Activated naive CD8-positive, alpha-beta T cell treated with anti-CD3 and anti-CD28 coated beads, Interleukin-2, amount 50 U/mL, for 24 hours (primary cell): ENCODE data around the gene NEMP1.
"Not testable (repeated sequence)": the region's sequence is repeated elsewhere in the genome, so short reads cannot be mapped to it uniquely, and the experiment has no call there.

Experiments
- ATAC-seq: fragments of 150-1000 bp; cut with Tn5 transposase; one replicate; pipeline ENCODE4 v1.10.0; 2021
- DNase-seq: peaks from one replicate; pipeline ENCODE4 v3.0.0; 2021
- H3K27ac Mint-ChIP-seq: one replicate; pipeline ENCODE4 v1.8.0; 2021; ENCODE audit warnings: mild to moderate bottlenecking, mixed read lengths
- H3K27me3 Mint-ChIP-seq: one replicate; pipeline ENCODE4 v1.8.0; 2021; ENCODE audit warnings: mixed read lengths
- H3K36me3 Mint-ChIP-seq: one replicate; pipeline ENCODE4 v1.8.0; 2021; ENCODE audit warnings: low read depth, mixed read lengths
- H3K4me1 Mint-ChIP-seq: one replicate; pipeline ENCODE4 v1.8.0; 2021; ENCODE audit warnings: mixed read lengths
- H3K4me3 Mint-ChIP-seq: one replicate; pipeline ENCODE4 v1.8.0; 2021; ENCODE audit warnings: mild to moderate bottlenecking, moderate library complexity, mixed read lengths
- H3K9me3 Mint-ChIP-seq: one replicate; pipeline ENCODE4 v1.8.0; 2021; ENCODE audit warnings: mixed read lengths

NEMP1 gene

DNA sequence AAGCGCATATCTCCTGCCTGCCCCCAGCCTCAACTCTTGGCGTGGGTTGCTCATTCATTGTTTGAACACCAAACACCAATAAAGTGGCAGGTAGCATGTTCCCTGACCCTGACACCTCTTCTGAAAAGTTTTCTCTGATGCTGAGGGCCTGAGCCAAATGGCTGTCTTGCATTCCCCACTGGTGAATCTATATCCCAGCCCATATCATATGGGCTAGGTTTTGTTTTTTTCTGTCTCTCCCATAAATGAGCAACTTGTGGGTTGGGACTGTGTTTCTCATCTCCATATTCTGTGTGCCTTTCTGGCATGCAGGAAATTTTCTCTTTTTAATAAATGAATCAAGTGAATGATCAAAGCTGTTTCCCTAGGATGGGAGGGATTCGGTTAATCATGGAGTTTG is 33.7 kb downstream of the NEMP1 start:
- H3K27ac Mint-ChIP-seq: no peak overlapping the region
- no peaks in the 10 kb centered on the region for H3K27me3 Mint-ChIP-seq
- no peak overlapping the region for H3K4me3 Mint-ChIP-seq
- no peaks in the 10 kb centered on the region for H3K36me3 Mint-ChIP-seq
- DNase-seq (no peak), ATAC-seq (no peak)
- H3K9me3 Mint-ChIP-seq: no peaks in the 10 kb centered on the region
- peaks cover 46% of the 10 kb centered on the region for H3K4me1 Mint-ChIP-seq

DNA sequence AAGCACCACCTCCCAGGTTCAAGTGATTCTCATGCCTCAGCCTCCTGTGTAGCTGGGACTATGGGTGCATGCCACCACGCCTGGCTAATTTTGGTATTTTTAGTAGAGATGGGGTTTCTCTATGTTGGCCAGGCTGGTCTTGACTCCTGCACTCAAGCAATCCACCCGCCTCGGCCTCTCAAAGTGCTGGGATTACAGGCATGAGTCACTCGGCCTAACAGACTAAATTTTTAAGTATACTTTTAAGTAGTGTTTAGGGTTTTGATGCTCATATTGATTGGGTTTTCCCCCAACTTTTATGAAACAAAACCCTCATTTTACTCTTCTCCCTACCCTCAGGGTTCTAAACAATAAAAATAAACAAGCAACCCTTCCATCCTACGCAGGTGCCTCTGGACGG is 34.1 kb downstream of the NEMP1 start:
- H3K4me1 Mint-ChIP-seq: peaks cover 46% of the 10 kb centered on the region
- DNase-seq (no peak), ATAC-seq (no peak)
- no peaks in the 10 kb centered on the region for H3K36me3 Mint-ChIP-seq
- H3K27ac Mint-ChIP-seq: no peak overlapping the region
- no peak overlapping the region for H3K4me3 Mint-ChIP-seq
- no peaks in the 10 kb centered on the region for H3K27me3 Mint-ChIP-seq
- H3K9me3 Mint-ChIP-seq: no peaks in the 10 kb centered on the region

- no peak overlapping the region for H3K4me3 Mint-ChIP-seq
- H3K36me3 Mint-ChIP-seq: no peaks in the 10 kb centered on the region
- no peaks in the 10 kb centered on the region for H3K27me3 Mint-ChIP-seq
- H3K9me3 Mint-ChIP-seq: no peaks in the 10 kb centered on the region
- no peak for ATAC-seq
- no peak for DNase-seq
- H3K27ac Mint-ChIP-seq: no peak overlapping the region
- H3K4me1 Mint-ChIP-seq: peaks cover 30% of the 10 kb centered on the region
Observed at GRCh38 chr12:57042695-57043094, 35.9 kb downstream of the NEMP1 start.

DNA sequence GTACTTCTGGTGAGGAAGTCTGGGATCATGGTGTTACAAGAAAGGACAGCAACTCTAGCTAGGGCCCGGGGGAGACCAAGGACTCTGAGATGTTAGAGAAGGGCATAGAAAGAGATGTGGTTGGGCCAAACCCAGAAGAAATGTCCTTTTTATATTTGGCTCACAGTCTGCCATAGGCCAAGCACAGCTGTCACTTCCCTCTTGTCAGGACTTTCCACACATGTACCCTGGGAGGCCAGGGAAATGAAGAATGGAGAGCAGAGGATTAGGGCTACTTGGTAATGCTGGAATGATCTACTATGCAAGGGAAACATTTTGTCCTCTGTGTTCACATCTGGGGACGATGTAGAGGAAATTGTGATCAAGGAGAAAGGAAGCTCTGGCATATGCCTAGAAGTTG is 37.8 kb downstream of the NEMP1 start:
- H3K9me3 Mint-ChIP-seq: no peaks in the 10 kb centered on the region
- no peak for ATAC-seq
- no peaks in the 10 kb centered on the region for H3K36me3 Mint-ChIP-seq
- H3K27ac Mint-ChIP-seq: no peak overlapping the region
- peaks cover 11% of the 10 kb centered on the region for H3K4me1 Mint-ChIP-seq
- no peaks in the 10 kb centered on the region for H3K27me3 Mint-ChIP-seq
- no peak for DNase-seq
- H3K4me3 Mint-ChIP-seq: no peak overlapping the region

DNA sequence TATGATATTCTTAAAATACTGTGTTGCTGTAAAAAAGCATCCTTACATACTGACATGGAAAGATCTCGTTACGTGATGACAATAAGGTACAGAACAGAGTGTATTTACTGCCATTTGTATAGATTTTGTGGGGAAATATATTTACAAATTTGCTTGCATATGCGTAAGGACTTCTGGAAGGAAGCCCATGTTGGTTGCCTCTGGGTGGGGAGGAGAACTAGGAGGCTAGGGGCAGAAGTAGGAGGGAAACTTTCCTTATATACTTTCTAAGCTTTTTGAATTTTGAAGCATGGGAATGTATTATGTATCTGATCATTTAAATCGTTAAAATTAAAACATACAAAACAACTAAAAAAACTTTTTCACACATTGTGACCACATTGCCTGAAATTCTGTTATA is 38.4 kb downstream of the NEMP1 start:
- no peak for DNase-seq
- no peak overlapping the region for H3K4me3 Mint-ChIP-seq
- no peak for ATAC-seq
- H3K27ac Mint-ChIP-seq: no peak overlapping the region
- no peaks in the 10 kb centered on the region for H3K9me3 Mint-ChIP-seq
- H3K36me3 Mint-ChIP-seq: no peaks in the 10 kb centered on the region
- peaks cover 6% of the 10 kb centered on the region for H3K4me1 Mint-ChIP-seq
- no peaks in the 10 kb centered on the region for H3K27me3 Mint-ChIP-seq

GRCh38 chr12:57039016-57039798 is 39.4 kb downstream of the NEMP1 start:
- Mint-ChIP-seq H3K36me3 (no peaks in the 10 kb centered on the region), H3K4me3 (no peak overlapping the region), H3K27me3 (no peaks in the 10 kb centered on the region), H3K27ac (no peak overlapping the region), H3K9me3 (no peaks in the 10 kb centered on the region), H3K4me1 (no peaks in the 10 kb centered on the region)
- no peak for DNase-seq
- no peak for ATAC-seq

GRCh38 chr12:57037264-57037663 is 41.3 kb downstream of the NEMP1 start:
- H3K4me3 Mint-ChIP-seq: no peak overlapping the region
- H3K9me3 Mint-ChIP-seq: no peaks in the 10 kb centered on the region
- ATAC-seq (no peak), DNase-seq (no peak)
- no peaks in the 10 kb centered on the region for H3K4me1 Mint-ChIP-seq
- H3K27me3 Mint-ChIP-seq: no peaks in the 10 kb centered on the region
- H3K27ac Mint-ChIP-seq: no peak overlapping the region
- H3K36me3 Mint-ChIP-seq: no peaks in the 10 kb centered on the region

DNA sequence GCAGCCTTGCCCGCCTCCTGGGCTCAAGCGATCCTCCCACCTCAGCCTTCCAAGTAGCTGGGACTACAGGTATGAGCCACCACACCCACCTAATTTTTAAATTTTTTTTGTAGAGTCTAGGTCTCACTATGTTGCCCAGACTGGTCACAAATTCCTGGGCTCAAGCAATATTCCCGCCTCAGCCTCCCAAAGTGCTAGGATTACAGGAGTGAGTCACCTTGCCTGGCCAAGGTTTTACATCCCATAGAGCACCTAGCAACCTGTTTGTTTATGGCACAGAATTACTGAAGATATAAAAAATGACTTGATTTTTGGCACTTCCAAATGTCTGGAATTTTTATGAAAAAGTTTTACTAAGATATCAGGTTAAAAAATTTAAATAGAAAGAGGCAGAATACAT is 45.2 kb downstream of the NEMP1 start:
- no peak for DNase-seq
- Mint-ChIP-seq H3K9me3 (no peaks in the 10 kb centered on the region), H3K36me3 (no peaks in the 10 kb centered on the region), H3K4me1 (peaks cover 18% of the 10 kb centered on the region), H3K4me3 (no peak overlapping the region), H3K27ac (no peak overlapping the region), H3K27me3 (no peaks in the 10 kb centered on the region)
- no peak for ATAC-seq

GRCh38 chr12:57031789-57032188 is 46.8 kb downstream of the NEMP1 start:
- Mint-ChIP-seq H3K27me3 (no peaks in the 10 kb centered on the region), H3K4me1 (peaks cover 34% of the 10 kb centered on the region), H3K36me3 (no peaks in the 10 kb centered on the region), H3K9me3 (no peaks in the 10 kb centered on the region), H3K27ac (no peak overlapping the region), H3K4me3 (no peak overlapping the region)
- DNase-seq (no peak), ATAC-seq (no peak)

GRCh38 chr12:57031138-57031725 is 47.4 kb downstream of the NEMP1 start:
- peak overlapping the region; percentile 6 for H3K27ac Mint-ChIP-seq
- ATAC-seq: no peak

GRCh38 chr12:57029457-57029856 is 49.1 kb downstream of the NEMP1 start:
- H3K4me3 Mint-ChIP-seq: no peak overlapping the region
- H3K36me3 Mint-ChIP-seq: no peaks in the 10 kb centered on the region
- no peaks in the 10 kb centered on the region for H3K9me3 Mint-ChIP-seq
- no peak overlapping the region for H3K27ac Mint-ChIP-seq
- H3K27me3 Mint-ChIP-seq: no peaks in the 10 kb centered on the region
- DNase-seq (no peak), ATAC-seq (no peak)
- H3K4me1 Mint-ChIP-seq: peaks cover 43% of the 10 kb centered on the region

More at GRCh38 chr12:57031138-57031725, 47.4 kb downstream of the NEMP1 start:
- H3K27me3 Mint-ChIP-seq: no peaks in the 10 kb centered on the region
- H3K4me3 Mint-ChIP-seq: no peak overlapping the region
- H3K4me1 Mint-ChIP-seq: peaks cover 39% of the 10 kb centered on the region
- no peak for DNase-seq
- H3K9me3 Mint-ChIP-seq: no peaks in the 10 kb centered on the region
- H3K36me3 Mint-ChIP-seq: no peaks in the 10 kb centered on the region

DNA sequence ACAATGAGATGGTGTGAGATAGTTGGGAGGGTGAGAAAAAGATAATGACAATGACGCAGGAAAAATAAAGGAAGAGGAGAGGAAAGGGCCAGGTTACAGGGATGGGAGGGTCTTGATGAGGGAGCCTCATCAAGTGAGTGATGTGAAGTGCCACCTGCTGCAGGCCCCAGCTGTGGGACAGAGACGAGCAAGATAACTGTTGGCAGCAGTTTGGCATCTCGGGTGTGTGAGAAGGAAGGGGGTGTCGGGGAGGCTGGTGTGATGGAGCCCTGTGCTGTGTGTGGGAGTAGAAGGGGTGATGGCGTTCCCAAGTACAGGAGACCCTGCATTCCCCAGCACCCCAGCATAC is 50.8 kb downstream of the NEMP1 start:
- H3K9me3 Mint-ChIP-seq: no peaks in the 10 kb centered on the region
- no peaks in the 10 kb centered on the region for H3K36me3 Mint-ChIP-seq
- DNase-seq (no peak), ATAC-seq (peak; percentile 67)
- no peaks in the 10 kb centered on the region for H3K27me3 Mint-ChIP-seq
- peak overlapping the region; percentile 54 for H3K4me3 Mint-ChIP-seq
- H3K27ac Mint-ChIP-seq: peak overlapping the region; percentile 91
- H3K4me1 Mint-ChIP-seq: peaks cover 43% of the 10 kb centered on the region

GRCh38 chr12:57027011-57027804 is 51.4 kb downstream of the NEMP1 start:
- peak overlapping the region; percentile 54 for H3K4me3 Mint-ChIP-seq
- H3K36me3 Mint-ChIP-seq: no peaks in the 10 kb centered on the region
- no peaks in the 10 kb centered on the region for H3K9me3 Mint-ChIP-seq
- no peaks in the 10 kb centered on the region for H3K27me3 Mint-ChIP-seq
- DNase-seq (no peak), ATAC-seq (peak; percentile 79)
- H3K27ac Mint-ChIP-seq: peak overlapping the region; percentile 91
- peaks cover 43% of the 10 kb centered on the region for H3K4me1 Mint-ChIP-seq

DNA sequence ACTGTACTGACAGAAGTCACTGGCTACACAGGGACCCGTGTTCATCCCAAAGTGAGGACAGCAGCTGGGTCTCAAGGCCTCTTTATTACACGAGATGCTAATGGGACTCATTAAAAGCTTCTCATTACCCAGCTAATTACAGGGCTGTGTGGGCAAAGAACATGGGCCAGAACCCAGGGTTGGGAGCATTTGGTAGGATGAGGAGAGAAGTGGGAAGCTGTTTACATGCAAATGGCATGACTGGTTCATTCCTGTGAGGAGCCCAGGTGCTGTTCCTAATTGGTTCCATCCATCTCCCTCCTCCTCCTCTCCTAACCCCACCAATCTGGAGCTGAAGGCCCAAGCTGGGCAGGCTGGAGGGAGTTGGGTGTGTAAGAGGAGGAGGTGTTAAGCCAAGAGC is 53.4 kb downstream of the NEMP1 start:
- H3K27ac Mint-ChIP-seq: no peak overlapping the region
- H3K4me1 Mint-ChIP-seq: peaks cover 33% of the 10 kb centered on the region
- H3K27me3 Mint-ChIP-seq: no peaks in the 10 kb centered on the region
- ATAC-seq (no peak), DNase-seq (no peak)
- no peaks in the 10 kb centered on the region for H3K9me3 Mint-ChIP-seq
- no peaks in the 10 kb centered on the region for H3K36me3 Mint-ChIP-seq
- H3K4me3 Mint-ChIP-seq: no peak overlapping the region

GRCh38 chr12:57022324-57022723 is 56.3 kb downstream of the NEMP1 start:
- H3K4me3 Mint-ChIP-seq, DNase-seq, H3K36me3 Mint-ChIP-seq, H3K27me3 Mint-ChIP-seq, H3K9me3 Mint-ChIP-seq, H3K27ac Mint-ChIP-seq, ATAC-seq: not testable (repeated sequence)
- peaks cover 25% of the 10 kb centered on the region for H3K4me1 Mint-ChIP-seq
